K562 (cell line): ENCODE results near the gene TRPM8. TPM values are rescaled to one million over a fixed set of nuclear protein-coding genes. Genes with fewer than 3 reads are reported as not detected.

ENCODE experiments used
- ARHGAP35 ChIP-seq: fragments of 450-650 bp; IDR thresholded peaks from 2 replicates; pipeline ENCODE4 v1.6.1; 2018; ENCODE audit not compliant: partially characterized antibody
- ATF7 ChIP-seq: fragments of 450-650 bp; IDR thresholded peaks from 2 replicates; pipeline ENCODE4 v1.7.1; 2014; ENCODE audit warnings: mild to moderate bottlenecking, moderate library complexity
- BACH1 ChIP-seq: fragments of 200-800 bp; sonication (Bioruptor generic); IDR thresholded peaks from 2 replicates; pipeline ENCODE4 v1.6.1; 2016; ENCODE audit warnings: missing genetic modification characterization, missing compliant biosample characterization
- CEBPB ChIP-seq: fragments of 450-650 bp; IDR thresholded peaks from 2 replicates; pipeline ENCODE4 v1.6.1; 2016; ENCODE audit warnings: missing genetic modification characterization, missing compliant biosample characterization
- EGR1 ChIP-seq: fragments of 450-650 bp; conservative IDR thresholded peaks from 2 replicates; pipeline ENCODE4 v1.6.1; 2017; ENCODE audit warnings: mild to moderate bottlenecking
- HBP1 ChIP-seq: fragments of 450-650 bp; formaldehyde crosslinking; IDR thresholded peaks from 2 replicates; pipeline ENCODE4 v1.4.0; 2022; ENCODE audit warnings: missing genetic modification characterization
- HNRNPLL ChIP-seq: fragments of 200-400 bp; formaldehyde crosslinking; IDR thresholded peaks from 2 replicates; pipeline ENCODE4 v1.6.1; 2017; ENCODE audit warnings: low read length, low read depth, mild to moderate bottlenecking; ENCODE audit not compliant: poor library complexity, severe bottlenecking
- MEIS2 ChIP-seq: fragments of 450-650 bp; IDR thresholded peaks from 2 replicates; pipeline ENCODE4 v1.6.1; 2014; ENCODE audit warnings: mild to moderate bottlenecking; ENCODE audit not compliant: partially characterized antibody
- MTA3 ChIP-seq: fragments of 450-650 bp; formaldehyde crosslinking; IDR thresholded peaks from 2 replicates; pipeline ENCODE4 v1.6.1; 2017; ENCODE audit warnings: mild to moderate bottlenecking, borderline replicate concordance
- NCOA6 ChIP-seq: fragments of 450-650 bp; IDR thresholded peaks from 2 replicates; pipeline ENCODE4 v1.6.1; 2017; ENCODE audit warnings: mild to moderate bottlenecking
- NR2C1 ChIP-seq, 2 experiments: fragments of 450-650 bp; IDR thresholded peaks; 2 replicates each; pipeline ENCODE4 v1.6.1; 2017; ENCODE audit warnings: mild to moderate bottlenecking in 2 of 2, antibody characterized with exemption in 1 of 2, inconsistent platforms in 1 of 2, missing compliant biosample characterization in 1 of 2, missing genetic modification characterization in 1 of 2
- PCBP2 ChIP-seq: fragments of 200-400 bp; formaldehyde crosslinking; IDR thresholded peaks from 2 replicates; pipeline ENCODE4 v1.6.1; 2018; ENCODE audit warnings: low read length, low read depth, mild to moderate bottlenecking, moderate library complexity; ENCODE audit not compliant: poor library complexity, severe bottlenecking
- PHTF2 ChIP-seq: fragments of 250-450 bp; sonication (Bioruptor Pico); IDR thresholded peaks from 2 replicates; pipeline ENCODE4 v1.5.0; 2021; ENCODE audit warnings: mild to moderate bottlenecking
- RAD51 ChIP-seq: fragments of 450-650 bp; IDR thresholded peaks from 2 replicates; pipeline ENCODE4 v1.7.1; 2016; ENCODE audit warnings: low read depth, mild to moderate bottlenecking, borderline replicate concordance
- TAF7 ChIP-seq: fragments of 450-650 bp; IDR thresholded peaks from 2 replicates; pipeline ENCODE4 v1.6.1; 2016; ENCODE audit warnings: missing genetic modification characterization, missing compliant biosample characterization
- TEAD4 ChIP-seq, 2 experiments: sonication (generic) in 1 of 2; formaldehyde crosslinking in 1 of 2; IDR thresholded peaks; 2 replicates each; pipeline versions ENCODE4 v1.6.1 to v1.8.0; 2012 to 2022; ENCODE audit warnings: borderline replicate concordance in 1 of 2, inconsistent platforms in 1 of 2, low read length in 1 of 2, mild to moderate bottlenecking in 1 of 2, missing genetic modification reagents in 1 of 2
- THRB ChIP-seq: fragments of 450-650 bp; formaldehyde crosslinking; conservative IDR thresholded peaks from 2 replicates; pipeline ENCODE4 v1.4.0; 2022; ENCODE audit warnings: mild to moderate bottlenecking, missing genetic modification characterization
- YY1 ChIP-seq, 3 experiments: IDR thresholded peaks; 2 replicates each; pipeline ENCODE4 v1.6.1; 2011; ENCODE audit warnings: low read length in 2 of 3, mild to moderate bottlenecking in 2 of 3, moderate library complexity in 2 of 3, borderline replicate concordance in 1 of 3, control low read depth in 1 of 3, low read depth in 1 of 3; ENCODE audit not compliant: insufficient read depth in 3 of 3, insufficient replicate concordance in 2 of 3, control insufficient read depth in 1 of 3, insufficient read length in 1 of 3; ENCODE audit errors: extremely low read depth in 1 of 3
- ZBTB8A ChIP-seq: fragments of 450-650 bp; IDR thresholded peaks from 2 replicates; pipeline ENCODE4 v1.6.1; 2018; ENCODE audit warnings: mild to moderate bottlenecking, moderate library complexity; ENCODE audit not compliant: partially characterized antibody
- ZFP30 ChIP-seq: fragments of 250-450 bp; sonication (Bioruptor Pico); IDR thresholded peaks from 2 replicates; pipeline ENCODE4 v1.8.0; 2022; ENCODE audit warnings: moderate library complexity, mild to moderate bottlenecking, inconsistent platforms, borderline replicate concordance
- ZNF143 ChIP-seq: sonication (generic); formaldehyde crosslinking; IDR thresholded peaks from 2 replicates; pipeline ENCODE4 v1.9.0; 2022; ENCODE audit warnings: mild to moderate bottlenecking, missing genetic modification reagents
- ZNF165 ChIP-seq: fragments of 250-450 bp; sonication (Bioruptor Pico); IDR thresholded peaks from 2 replicates; pipeline ENCODE4 v1.4.0; 2020; ENCODE audit warnings: borderline replicate concordance
- ZNF444 ChIP-seq: fragments of 250-450 bp; sonication (Bioruptor Pico); IDR thresholded peaks from 2 replicates; pipeline ENCODE4 v1.4.0; 2020; ENCODE audit warnings: mild to moderate bottlenecking, moderate library complexity
- ZNF668 ChIP-seq: fragments of 250-450 bp; sonication (Bioruptor Pico); IDR thresholded peaks from 2 replicates; pipeline ENCODE4 v1.8.0; 2022; ENCODE audit warnings: mild to moderate bottlenecking, inconsistent platforms
- polyA plus RNA-seq, 8 experiments: library from polyadenylated mRNA; depleted of rRNA in 4 of 8; stranded (reverse) in 5 of 8; unstranded in 3 of 8; fragments of >200 nt; fragmentation: Nextera tagmentation in 2 of 8; fragmentation: Illumina TruSeq in 1 of 8; extraction: Ambion mirVana in 2 of 8; extraction: Trizol in 1 of 8; gene quantifications; 2 replicates each; pipeline versions ENCODE4 v1.2.1 to v1.2.3, GENCODE V29; 2011 to 2014; ENCODE audit warnings: inconsistent platforms in 1 of 8, missing spikeins in 1 of 8
- total RNA-seq, 7 experiments: library from RNA; depleted of rRNA in 6 of 7; stranded (reverse); fragments of >200 nt in 6 of 7; fragmentation: Illumina TruSeq in 2 of 7; extraction: Trizol in 2 of 7; gene quantifications; 2 replicates each; pipeline versions ENCODE4 v1.2.1 to v1.2.3, GENCODE V29; 2011 to 2021; ENCODE audit warnings: low replicate concordance in 1 of 7

TRPM8 gene
- total and polyA plus RNA-seq, 9 of the 15 experiments (the other 6 are each of a cell fraction or from before 2014, with no cell fraction given) = not detected

- TF ChIP-seq ZNF143 (no peak), MTA3 (no peak), CEBPB (tag) (no peak), HNRNPLL (peak; percentile 99), ZNF165 (CRISPR knock-in tag) (no peak), YY1 (IDR thresholded peaks at IDR 0.05; ENCODE audit: borderline replicate concordance in 1 of 3, control insufficient read depth in 1 of 3, extremely low read depth in 1 of 3, insufficient read depth in 3 of 3, insufficient read length in 1 of 3, insufficient replicate concordance in 2 of 3, low read depth in 1 of 3, low read length in 2 of 3) (peak in 1 of 3 experiments; percentile 36), EGR1 (peak; percentile 75), ATF7 (0 out of 2 replicates have a peak, but pooled peaks have one; percentile 30), HBP1 (no peak), NCOA6 (peak; percentile 66; the same call in 1 of the 2 replicates), RAD51 (peak; percentile 22; the same call in 1 of the 2 replicates), ARHGAP35 (no peak), THRB (no peak), PHTF2 (CRISPR knock-in tag) (no peak), MEIS2 (peak; percentile 31), TAF7 (no peak), ZFP30 (CRISPR knock-in tag) (no peak), PCBP2 (no peak), TEAD4 (IDR thresholded peaks at IDR 0.05; ENCODE audit: low read length) (0 out of 2 replicates have a peak, but pooled peaks have one; percentile 8), TEAD4 (CRISPR knock-in tag; IDR thresholded peaks at IDR 0.05; ENCODE audit: borderline replicate concordance) (no peak), ZNF668 (no peak), NR2C1 (IDR thresholded peaks at IDR 0.05) (no peak), NR2C1 (tag; IDR thresholded peaks at IDR 0.05) (no peak), ZNF444 (CRISPR knock-in tag) (no peak), ZBTB8A (no peak), BACH1 (tag) (no peak)
Observed at GRCh38 chr2:233867993-233868532, 49.1 kb upstream of the TRPM8 start, which contains the start of gene MSL3B (continued).
